Measurements from ENCODE around the gene ARHGAP11A. TPM values are rescaled to one million over a fixed set of nuclear protein-coding genes. Genes with fewer than 3 reads are reported as not detected.

ARHGAP11A gene
- total RNA-seq, 1 experiment from 2014 or later, result 44.1 TPM

DNA sequence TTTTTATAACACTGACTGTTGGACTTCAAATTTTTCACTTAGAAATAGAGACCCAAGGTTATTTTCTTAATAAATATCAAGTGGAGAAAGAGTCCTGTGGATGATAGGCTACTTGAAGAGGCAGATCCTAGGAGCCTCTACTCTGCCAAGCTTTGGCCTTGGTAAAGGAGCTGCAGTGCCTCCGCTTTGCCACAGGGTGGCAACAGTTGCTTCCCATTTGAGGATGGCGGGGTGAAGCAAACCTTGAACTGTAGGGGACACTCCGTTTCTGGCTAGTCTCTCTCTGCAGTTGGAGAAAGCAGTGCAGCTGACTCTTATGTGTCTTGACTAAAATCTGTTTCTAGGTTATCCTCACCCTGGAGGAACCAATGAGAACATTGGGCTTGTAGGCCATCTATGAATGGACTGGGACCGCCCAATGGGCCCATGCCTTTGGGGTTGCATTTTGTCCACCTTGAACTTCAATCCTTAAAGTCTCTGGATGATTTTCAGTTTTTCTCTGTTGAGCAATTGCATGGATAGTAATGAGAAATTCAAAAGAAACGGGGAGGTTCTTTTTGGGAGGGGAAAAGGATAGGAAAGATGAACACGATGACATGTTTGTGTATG is 36.0 kb downstream of the ARHGAP11A start:
- no peak for DNase-seq (ENCODE audit: low spot score)
- in situ Hi-C loops (cut with HindIII; ENCODE audit: low sequenced_read_pairs), result no loop called here

DNA sequence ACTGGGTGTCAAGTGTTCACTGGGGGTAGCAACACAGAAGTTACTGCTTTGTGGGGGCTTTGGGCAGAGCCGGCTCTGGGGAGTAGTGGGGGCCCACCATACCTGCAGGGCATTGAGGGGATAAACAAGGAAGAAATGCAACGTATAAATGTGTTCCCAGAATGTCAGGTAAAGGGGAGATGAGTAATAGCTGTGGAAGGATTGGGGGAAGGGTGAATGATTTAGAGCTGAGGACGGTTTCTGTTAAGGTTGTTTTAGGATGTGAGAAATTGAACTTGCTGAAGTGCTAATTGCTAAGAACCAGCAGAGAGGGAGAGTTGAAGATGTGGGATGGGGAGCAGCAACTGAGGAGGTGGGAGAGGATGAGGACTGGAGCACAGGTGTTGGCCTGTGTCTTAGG is 36.9 kb downstream of the ARHGAP11A start:
- no peak for DNase-seq (ENCODE audit: low spot score)
- in situ Hi-C loops (cut with HindIII; ENCODE audit: low sequenced_read_pairs), result no loop called here

DNA sequence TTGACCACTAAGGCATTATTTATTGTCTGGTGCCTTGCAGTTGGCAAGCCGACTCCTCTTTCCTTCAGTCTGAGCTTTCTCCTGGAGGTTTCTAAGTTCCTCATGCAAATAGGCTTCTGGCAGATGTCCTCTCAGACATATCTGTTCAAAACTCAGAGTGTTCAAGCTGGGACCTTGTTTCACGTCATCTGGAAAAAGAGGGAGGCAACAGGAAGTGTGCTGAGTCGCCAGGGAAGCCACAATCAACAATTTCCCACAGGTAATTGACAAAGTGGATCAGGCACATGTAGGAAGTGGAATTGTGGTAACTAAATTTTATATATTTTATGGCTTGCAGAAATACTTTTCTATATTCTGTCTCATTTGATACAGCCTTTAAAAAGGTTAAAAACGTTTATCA is 40.8 kb downstream of the ARHGAP11A start:
- DNase-seq (ENCODE audit: low spot score), result no peak
- in situ Hi-C loops (cut with HindIII; ENCODE audit: low sequenced_read_pairs), result no loop called here

DNA sequence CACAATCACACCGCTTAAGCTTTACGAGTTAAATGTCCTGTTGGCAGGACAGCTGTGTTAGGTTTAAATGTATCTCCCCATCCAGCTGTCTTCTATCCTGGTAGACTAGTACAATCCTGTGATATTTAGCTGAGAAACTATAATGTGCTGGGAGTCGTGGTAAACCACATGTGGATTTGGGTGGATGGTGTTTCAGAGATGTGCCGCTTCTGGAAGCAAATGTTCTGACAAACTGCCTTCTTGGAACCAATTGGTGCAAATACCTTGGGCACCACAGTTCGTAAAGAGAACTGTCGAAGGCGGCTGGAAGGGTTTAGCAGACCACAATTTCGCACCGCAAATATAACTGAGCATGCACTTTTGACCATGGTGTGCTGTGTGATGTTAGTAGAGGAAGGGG is 41.2 kb downstream of the ARHGAP11A start:
- in situ Hi-C loops (cut with HindIII; ENCODE audit: low sequenced_read_pairs), result no loop called here
- no peak for DNase-seq (ENCODE audit: low spot score)

DNA sequence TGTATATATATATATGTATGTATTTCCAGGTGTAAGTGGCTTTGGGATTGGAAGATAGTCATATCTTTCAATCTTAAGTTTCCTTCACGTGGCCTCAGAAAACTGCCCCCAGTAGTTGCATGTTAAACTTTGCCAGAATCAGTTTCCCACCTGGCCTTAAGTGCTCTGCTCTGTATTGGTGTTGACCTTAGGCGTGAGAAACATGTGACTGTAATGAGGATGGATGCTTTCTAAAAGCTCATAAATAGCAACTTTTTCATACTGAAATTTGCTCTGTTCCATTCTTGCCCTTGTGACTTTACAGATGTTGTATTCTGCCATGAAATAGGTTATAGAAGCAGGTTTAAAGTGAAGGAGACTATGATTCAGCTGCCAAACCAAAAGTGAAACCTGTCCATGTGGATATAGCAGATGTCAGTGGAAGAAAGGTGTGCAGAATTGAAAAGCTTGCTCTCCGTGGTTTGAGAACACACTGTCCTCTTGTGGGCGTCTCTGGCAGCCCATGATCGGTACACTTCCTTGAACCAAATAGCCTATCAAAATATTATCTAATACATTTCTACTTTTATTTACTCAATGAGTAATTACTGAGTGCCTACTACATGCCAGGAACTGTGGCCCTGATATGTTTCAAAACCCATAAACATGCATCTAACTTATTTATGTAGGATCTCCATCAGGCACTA is 42.0 kb downstream of the ARHGAP11A start:
- peak; percentile 41 for DNase-seq (ENCODE audit: low spot score)
- in situ Hi-C loops (cut with HindIII; ENCODE audit: low sequenced_read_pairs), result no loop called here

DNA sequence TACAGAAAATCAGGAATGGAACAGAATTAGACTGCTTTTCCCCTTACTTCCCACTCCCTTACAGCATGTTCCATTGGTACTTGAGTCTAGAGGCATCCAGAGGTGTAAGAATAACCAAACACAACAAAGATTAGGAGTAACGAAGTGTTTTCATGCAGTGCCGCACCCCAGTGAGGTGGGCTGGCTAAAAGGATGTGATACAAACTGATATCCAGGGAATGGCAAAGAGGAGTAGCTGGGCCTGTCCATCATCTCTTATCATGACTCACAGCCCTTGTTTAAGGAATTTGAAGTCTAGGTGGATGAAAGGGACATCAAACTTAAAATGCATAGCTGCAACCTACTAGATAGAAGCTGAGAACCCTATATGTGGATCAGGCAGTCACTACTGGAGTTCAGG is 42.6 kb downstream of the ARHGAP11A start:
- in situ Hi-C loops (cut with HindIII; ENCODE audit: low sequenced_read_pairs), result no loop called here
- no peak for DNase-seq (ENCODE audit: low spot score)

DNA sequence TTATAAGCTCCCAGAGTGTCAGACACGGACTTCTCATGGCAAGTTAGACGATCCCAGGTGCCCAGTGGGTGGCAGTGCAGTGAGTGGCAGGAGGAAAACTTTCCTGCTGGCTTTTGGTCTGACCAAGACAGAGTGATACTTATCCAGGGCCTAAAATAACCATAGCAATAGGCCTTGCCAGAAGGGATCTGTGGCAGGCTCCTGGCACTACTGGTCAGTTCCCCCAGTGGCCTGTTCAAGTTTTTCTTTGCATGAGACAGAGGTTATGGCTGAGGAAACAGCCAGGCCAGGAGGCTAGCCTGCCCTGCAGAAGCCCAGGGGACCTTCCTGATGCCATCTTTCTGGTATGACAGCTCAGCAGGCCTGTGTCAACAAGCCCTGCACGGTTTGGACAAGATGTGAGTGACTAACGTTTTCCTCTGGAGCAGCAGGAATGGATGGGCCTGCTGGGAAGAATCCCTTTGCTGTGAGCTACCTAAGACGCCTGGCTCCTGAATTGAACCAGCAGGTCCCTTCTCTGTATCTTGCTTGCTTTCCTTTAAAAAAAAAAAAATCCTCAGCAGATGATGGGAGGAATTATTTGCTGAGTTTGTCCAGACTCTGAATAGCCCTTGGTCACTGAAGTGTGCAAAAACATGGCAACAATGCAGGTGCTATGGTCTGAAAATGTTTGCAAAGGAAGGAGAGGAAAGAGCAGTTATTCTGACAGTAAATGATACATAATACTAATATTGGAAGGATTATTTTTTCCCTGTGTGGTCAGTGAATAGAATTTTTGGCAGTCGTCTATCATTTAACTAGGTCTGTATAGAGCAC is 44.2 kb downstream of the ARHGAP11A start:
- DNase-seq (ENCODE audit: low spot score), result no peak
- in situ Hi-C loops (cut with HindIII; ENCODE audit: low sequenced_read_pairs), result no loop called here

DNA sequence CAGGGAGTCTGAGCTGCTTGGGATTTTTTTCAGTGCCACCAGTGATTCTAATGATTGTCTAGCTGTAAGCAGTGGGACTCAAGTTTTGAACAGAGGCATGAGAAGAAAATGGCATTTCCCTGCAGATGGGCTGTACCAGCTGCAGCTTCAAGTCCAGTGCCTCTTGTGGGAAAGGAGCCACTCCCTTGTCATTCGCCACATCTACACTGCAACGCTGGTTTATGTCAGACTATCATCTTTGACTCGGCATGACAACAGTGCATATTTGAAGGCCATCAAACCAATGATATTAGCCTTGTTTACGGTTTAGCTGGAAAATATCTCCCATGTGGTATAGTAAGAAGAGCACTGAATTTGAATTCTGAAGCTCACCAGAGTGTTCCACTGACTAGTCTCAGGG is 48.4 kb downstream of the ARHGAP11A start:
- in situ Hi-C loops (cut with HindIII; ENCODE audit: low sequenced_read_pairs), result no loop called here
- DNase-seq (ENCODE audit: low spot score), result no peak

DNA sequence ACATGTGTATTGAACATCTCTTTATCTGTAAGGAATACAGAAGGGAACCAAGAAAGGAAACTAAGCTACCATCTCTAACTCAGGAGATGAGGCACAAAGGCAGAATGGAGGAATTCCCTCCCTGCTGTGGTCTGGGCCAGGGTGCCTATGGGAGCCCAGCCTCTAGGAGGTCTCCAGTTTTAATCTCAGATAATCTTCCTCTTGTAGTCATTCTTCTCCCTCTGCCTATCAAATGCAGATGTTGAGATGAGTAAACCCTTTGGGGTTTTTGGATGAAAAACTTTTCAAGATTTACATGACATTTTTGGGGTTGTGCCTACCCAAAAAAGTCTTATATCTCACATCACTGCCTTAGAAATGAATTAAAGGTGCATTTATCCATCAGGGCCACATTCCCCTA is 49.5 kb downstream of the ARHGAP11A start:
- no peak for DNase-seq (ENCODE audit: low spot score)
- in situ Hi-C loops (cut with HindIII; ENCODE audit: low sequenced_read_pairs), result no loop called here

DNA sequence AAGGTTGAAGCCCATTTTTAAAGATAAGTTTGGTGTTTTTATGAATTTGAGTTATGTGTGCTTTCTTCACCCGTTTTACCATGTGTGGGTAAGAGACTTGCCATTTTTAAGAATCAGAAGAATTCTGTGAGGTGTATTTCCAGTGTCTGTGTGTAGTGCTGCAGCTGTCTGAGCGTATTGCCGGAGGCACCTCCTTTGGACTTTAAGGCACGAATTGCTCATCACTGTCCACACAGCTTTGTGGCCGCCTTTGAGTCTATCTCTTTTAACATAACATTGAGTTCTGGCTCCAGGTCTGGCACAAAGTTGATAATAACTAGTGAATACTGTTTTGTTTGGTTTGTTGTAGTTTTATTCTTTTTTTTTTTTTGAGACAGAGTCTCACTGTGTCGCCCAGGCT is 52.0 kb downstream of the ARHGAP11A start:
- no peak for DNase-seq (ENCODE audit: low spot score)
- in situ Hi-C loops (cut with HindIII; ENCODE audit: low sequenced_read_pairs), result no loop called here

DNA sequence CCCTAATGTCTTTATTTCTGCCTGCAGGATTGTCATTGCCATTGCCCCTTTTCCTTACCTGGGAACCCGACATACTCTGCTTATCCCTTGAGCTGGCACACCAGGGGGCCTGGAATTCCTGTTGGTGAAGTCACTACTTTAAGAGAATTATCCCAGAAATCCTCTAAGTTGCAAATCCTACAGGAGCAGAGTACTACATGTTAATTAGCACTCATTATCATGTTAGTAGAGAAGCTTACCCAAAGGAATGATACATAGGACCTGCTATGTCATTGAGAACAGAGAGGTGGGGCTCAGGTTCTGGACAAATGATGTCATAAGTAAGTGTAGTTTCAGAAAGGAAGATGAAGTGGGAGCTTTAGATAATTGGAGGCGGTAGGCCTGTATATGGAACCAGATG is 53.6 kb downstream of the ARHGAP11A start:
- no peak for DNase-seq (ENCODE audit: low spot score)
- in situ Hi-C loops (cut with HindIII; ENCODE audit: low sequenced_read_pairs), result no loop called here

DNA sequence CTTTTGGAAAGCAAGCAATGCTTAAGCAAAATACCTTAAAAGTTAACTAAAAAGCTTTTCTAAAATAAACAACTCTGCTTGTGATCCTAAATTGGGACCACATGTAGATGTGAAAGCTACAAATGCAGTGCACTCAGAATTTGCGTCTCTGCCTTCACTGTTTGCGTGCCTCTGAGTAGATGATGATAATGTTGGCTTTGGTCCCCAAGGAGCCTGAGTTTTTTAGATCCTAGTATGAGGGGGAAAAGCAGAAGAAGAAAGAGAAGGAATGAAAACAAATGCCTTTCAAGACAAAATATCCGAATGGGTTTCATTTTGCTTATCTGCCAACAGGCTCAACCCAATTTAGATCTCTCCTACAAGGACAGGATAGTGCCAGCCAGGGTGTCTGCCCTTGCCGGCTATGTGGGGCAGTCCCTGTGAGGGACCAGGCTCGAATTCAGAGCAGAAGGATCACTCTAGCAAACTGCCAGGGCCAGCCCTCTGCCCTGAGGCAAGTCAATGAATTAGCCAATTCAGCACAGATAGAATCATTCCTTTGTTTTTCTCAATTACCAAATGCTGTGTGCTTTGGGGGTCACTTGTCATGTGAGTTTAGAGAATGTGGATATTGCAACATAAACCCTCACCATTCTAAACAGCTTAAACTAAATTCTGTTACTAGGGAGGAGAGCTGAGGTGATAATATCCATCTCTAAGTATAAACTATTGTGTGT is 54.8 kb downstream of the ARHGAP11A start:
- peak; percentile 38 for DNase-seq (ENCODE audit: low spot score)
- in situ Hi-C loops (cut with HindIII; ENCODE audit: low sequenced_read_pairs), result no loop called here

DNA sequence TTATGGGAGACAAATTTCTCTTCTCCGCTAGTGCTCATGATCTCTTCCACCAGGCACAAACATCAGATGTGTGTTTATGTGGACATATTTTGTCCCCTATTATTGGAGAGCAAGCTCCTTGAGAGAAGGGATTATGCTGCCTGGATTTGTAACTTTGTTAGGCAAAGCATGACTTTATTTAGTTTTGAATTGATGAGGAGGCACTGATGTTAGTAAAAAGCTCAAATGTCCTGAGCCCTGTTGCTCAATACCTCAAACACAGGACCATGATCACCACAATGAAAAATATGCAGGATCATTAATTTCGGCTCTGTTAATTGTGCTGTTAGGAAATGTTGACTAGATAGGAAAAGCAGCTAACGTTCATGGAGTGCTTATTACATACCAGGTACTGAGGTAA is 55.3 kb downstream of the ARHGAP11A start:
- no peak for DNase-seq (ENCODE audit: low spot score)
- in situ Hi-C loops (cut with HindIII; ENCODE audit: low sequenced_read_pairs), result no loop called here

DNA sequence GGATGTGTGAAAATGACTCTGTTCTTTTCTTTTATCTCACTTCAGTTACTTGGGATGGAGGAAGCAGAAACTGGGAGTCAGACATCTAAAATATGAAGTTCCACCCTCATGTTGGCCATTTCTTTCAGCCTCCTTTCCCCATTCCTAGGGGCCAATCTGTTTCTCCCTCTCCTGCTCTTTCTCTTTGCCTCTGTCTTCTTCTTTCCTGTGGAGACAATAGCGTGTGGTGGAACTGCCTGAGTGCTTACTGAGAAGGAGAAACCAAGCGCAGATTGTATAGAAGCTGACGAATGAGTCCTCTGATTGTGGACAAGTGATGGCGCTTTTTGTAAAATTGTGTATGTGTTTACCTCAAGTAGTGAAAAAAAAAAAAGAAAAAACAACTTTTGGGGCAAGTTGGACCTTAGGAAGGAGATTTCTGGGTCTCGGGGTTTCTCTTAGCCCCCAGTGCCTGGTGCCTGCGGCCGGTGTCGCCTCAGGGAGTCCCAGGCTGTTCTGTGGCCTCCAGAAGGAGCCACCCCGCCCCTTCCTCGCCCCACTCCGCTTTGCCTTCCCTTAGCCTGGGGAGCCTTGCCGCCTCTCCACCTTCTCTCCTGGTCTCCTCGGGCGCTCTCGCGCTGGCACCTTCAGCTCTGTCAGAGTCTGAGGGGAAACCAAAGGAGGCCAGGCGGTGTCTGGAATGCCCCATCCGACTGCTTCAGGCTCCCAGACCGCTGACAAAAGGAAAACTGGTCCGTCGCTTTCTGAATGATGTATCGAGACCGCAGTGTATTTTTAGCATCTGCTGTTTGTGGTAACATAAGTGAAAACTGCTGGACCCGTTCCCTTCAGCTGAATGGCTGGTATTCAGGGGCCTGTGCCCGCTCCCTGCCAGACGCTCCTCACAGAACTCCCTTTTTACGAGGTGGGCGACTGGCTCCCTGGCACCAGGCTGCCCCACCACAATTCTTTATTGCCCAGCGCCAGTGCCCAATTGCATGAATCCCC is 56.3 kb downstream of the ARHGAP11A start:
- no peak for DNase-seq (ENCODE audit: low spot score)
- in situ Hi-C loops (cut with HindIII; ENCODE audit: low sequenced_read_pairs), result no loop called here

DNA sequence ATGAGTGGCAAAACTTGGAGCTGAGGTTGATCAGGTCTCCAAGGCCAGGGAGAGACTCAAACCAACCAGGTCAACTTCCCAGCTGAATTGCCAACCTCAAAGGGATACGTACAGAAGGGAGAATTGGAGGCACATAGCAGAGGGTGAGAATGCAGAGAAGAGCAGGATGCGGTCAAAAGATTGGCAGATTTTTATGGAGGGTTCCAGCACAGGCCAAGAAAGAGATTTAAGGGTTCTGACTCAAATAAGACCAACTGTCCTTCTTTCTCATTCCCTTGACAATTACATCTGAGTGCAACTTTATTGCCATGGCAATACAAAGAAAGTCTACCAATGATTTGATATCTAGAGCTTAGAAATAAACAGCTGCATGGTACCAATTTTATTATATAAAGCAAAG is 59.4 kb downstream of the ARHGAP11A start:
- DNase-seq (ENCODE audit: low spot score), result no peak
- in situ Hi-C loops (cut with HindIII; ENCODE audit: low sequenced_read_pairs), result no loop called here

DNA sequence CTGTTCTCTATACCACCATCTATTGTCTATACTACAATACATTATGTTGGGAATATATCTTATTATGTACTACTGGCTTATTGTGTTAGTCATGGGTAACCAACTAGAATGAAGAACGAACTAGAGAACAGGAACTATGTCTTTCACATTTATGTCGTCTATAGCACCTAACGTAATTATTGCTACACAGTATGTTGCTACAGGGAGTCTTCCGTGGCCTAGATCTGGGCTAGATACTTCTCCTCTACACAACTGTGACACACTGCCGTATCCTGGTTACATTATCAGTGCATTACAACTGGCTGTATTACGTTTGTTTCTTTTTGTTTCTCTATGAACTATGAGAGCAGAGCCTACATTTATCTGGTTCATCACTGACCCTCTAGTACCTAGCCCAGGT is 60.2 kb downstream of the ARHGAP11A start:
- no peak for DNase-seq (ENCODE audit: low spot score)

DNA sequence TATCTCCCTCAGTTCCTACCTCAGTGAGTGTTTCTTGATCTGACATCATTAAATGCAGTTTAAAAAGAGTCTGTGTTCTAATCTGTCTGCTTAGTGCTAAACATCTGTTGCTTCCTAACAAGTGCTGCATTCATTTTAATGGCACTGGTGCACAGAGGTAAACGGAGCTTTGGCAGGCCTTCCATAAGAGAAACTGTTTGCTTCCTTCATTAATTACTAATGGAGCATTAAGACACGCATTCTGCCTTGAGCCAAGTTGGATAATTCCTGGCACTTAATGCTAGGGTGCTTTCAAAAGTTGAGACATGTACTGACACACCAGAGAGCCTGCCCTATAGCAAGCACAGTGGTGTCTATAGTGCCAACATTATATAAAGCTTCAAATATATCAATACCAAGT is 60.9 kb downstream of the ARHGAP11A start:
- in situ Hi-C loops (cut with HindIII; ENCODE audit: low sequenced_read_pairs), result no loop called here
- no peak for DNase-seq (ENCODE audit: low spot score)

More for the DNA sequence above, 60.2 kb downstream of the ARHGAP11A start:
- in situ Hi-C loops (cut with HindIII; ENCODE audit: low sequenced_read_pairs), result no loop called here

DNA sequence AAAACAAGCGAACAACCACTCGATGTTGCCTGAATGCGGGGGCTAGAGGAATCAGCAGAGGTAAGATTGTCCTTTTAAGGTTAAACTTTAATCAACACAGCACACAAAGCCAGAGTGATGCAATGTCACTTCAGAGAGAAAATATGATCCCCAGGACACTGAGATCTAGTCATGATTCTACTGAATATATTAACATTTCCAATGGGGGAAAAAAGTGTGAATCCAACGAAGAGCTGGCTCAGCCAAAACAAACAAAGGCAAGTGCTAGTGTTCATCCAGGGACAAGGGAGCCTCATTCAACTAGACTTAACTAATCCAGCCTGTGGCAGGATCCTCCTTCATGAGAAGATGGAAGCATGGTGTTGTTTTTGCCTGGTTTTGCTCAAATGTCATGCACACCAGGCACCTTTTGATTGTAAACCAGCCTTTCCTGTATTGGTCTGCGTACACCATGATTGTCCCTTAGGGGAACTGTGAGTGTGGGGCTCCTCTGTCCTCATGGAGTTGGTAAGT is 62.0 kb downstream of the ARHGAP11A start:
- no peak for DNase-seq (ENCODE audit: low spot score)
- in situ Hi-C loops (cut with HindIII; ENCODE audit: low sequenced_read_pairs), result no loop called here

DNA sequence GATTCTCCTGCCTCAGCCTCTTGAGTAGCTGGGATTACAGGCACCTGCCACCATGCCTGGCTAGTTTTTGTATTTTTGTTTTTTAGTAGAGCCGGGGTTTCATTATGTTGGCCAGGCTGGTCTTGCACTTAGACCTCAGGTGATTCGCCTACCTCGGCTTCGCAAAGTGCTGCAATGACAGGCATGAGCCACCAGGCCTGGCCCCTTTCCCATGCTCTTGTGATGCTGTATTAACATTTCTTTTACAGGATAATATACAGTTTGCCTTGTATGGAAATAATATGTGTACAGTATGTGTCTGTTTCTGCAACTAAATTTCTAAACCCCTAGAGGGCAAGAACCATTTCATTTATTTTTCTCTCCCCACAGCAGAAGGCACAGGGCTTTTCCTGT is 64.0 kb downstream of the ARHGAP11A start:
- in situ Hi-C loops (cut with HindIII; ENCODE audit: low sequenced_read_pairs), result no loop called here
- DNase-seq (ENCODE audit: low spot score), result no peak

All from G401 (cell line).